ENCODE measurements around the gene STXBP6.

STXBP6 gene

DNA sequence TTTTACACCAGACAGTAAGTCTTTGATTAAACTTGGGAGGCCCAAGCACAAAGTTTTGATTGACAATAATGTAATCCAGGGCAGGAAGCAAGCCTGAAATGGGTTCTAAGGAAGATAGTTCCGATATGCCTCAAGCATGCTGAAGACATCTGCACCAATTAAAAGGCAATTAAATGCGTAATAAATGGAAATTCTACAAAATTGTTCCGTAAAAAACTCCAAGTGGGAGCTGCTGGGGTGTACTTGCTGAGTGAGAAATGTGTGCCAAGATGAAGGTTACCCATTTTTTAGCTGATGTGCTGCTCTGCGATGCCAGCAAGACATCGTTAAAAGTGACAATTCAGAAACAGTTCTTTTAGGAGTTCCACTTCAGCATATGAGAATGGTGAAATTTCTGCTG lies 269.7 kb downstream of the STXBP6 start:
- TF ChIP-seq, protein P1, sequence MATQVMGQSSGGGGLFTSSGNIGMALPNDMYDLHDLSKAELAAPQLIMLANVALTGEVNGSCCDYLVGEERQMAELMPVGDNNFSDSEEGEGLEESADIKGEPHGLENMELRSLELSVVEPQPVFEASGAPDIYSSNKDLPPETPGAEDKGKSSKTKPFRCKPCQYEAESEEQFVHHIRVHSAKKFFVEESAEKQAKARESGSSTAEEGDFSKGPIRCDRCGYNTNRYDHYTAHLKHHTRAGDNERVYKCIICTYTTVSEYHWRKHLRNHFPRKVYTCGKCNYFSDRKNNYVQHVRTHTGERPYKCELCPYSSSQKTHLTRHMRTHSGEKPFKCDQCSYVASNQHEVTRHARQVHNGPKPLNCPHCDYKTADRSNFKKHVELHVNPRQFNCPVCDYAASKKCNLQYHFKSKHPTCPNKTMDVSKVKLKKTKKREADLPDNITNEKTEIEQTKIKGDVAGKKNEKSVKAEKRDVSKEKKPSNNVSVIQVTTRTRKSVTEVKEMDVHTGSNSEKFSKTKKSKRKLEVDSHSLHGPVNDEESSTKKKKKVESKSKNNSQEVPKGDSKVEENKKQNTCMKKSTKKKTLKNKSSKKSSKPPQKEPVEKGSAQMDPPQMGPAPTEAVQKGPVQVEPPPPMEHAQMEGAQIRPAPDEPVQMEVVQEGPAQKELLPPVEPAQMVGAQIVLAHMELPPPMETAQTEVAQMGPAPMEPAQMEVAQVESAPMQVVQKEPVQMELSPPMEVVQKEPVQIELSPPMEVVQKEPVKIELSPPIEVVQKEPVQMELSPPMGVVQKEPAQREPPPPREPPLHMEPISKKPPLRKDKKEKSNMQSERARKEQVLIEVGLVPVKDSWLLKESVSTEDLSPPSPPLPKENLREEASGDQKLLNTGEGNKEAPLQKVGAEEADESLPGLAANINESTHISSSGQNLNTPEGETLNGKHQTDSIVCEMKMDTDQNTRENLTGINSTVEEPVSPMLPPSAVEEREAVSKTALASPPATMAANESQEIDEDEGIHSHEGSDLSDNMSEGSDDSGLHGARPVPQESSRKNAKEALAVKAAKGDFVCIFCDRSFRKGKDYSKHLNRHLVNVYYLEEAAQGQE (IDR thresholded peaks at IDR 0.05; ENCODE audit: low read depth) = no peak
- TF ChIP-seq TAF1 (IDR thresholded peaks at IDR 0.05; ENCODE audit: low read depth) (no peak), YY1 (IDR thresholded peaks at IDR 0.05; ENCODE audit: low read depth) (no peak), FOXM1 (IDR thresholded peaks at IDR 0.05; ENCODE audit: borderline replicate concordance, low read depth) (no peak), ZBTB7A (IDR thresholded peaks at IDR 0.05; ENCODE audit: low read depth) (no peak), TCF12 (IDR thresholded peaks at IDR 0.05; ENCODE audit: low read depth) (no peak), CEBPB (IDR thresholded peaks at IDR 0.05) (no peak), EP300 (IDR thresholded peaks at IDR 0.05; ENCODE audit: borderline replicate concordance) (no peak), EGR1 (IDR thresholded peaks at IDR 0.05) (no peak), TEAD4 (IDR thresholded peaks at IDR 0.05) (no peak), CREB1 (IDR thresholded peaks at IDR 0.05; ENCODE audit: low read depth) (no peak), RAD21 (IDR thresholded peaks at IDR 0.05; ENCODE audit: low read depth) (no peak)
- TF ChIP-seq, protein P2, sequence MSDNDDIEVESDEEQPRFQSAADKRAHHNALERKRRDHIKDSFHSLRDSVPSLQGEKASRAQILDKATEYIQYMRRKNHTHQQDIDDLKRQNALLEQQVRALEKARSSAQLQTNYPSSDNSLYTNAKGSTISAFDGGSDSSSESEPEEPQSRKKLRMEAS (IDR thresholded peaks at IDR 0.05) = no peak
- TF ChIP-seq, protein P3, sequence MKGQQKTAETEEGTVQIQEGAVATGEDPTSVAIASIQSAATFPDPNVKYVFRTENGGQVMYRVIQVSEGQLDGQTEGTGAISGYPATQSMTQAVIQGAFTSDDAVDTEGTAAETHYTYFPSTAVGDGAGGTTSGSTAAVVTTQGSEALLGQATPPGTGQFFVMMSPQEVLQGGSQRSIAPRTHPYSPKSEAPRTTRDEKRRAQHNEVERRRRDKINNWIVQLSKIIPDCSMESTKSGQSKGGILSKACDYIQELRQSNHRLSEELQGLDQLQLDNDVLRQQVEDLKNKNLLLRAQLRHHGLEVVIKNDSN (IDR thresholded peaks at IDR 0.05) = no peak

DNA sequence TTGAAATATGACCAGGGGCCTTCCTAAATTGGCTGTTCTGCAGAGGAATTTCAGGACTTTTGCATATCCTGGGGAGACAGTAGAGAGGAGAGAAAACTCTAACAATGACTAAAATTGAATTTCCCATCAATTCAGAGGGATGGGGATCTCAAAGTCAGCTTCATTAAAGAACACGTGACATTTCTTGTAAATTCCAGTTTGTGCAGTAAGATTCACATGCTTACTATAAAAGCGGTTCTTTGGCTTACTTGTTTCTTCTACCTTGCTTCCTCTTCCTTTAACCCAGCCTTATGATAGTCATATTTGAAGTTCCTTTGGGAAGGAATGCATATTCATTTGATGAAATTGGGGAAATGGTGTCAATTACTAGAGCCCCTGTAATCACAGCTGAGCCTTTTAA lies 272.3 kb downstream of the STXBP6 start:
- no peak for TF ChIP-seq EP300 (IDR thresholded peaks at IDR 0.05; ENCODE audit: borderline replicate concordance)
- TF ChIP-seq ZBTB7A (IDR thresholded peaks at IDR 0.05; ENCODE audit: low read depth) = no peak
- no peak for TF ChIP-seq TEAD4 (IDR thresholded peaks at IDR 0.05)
- no peak for TF ChIP-seq TAF1 (IDR thresholded peaks at IDR 0.05; ENCODE audit: low read depth)
- no peak for TF ChIP-seq CREB1 (IDR thresholded peaks at IDR 0.05; ENCODE audit: low read depth)
- TF ChIP-seq, protein P3 (IDR thresholded peaks at IDR 0.05) = no peak
- no peak for TF ChIP-seq CEBPB (IDR thresholded peaks at IDR 0.05)
- no peak for TF ChIP-seq FOXM1 (IDR thresholded peaks at IDR 0.05; ENCODE audit: borderline replicate concordance, low read depth)

DNA sequence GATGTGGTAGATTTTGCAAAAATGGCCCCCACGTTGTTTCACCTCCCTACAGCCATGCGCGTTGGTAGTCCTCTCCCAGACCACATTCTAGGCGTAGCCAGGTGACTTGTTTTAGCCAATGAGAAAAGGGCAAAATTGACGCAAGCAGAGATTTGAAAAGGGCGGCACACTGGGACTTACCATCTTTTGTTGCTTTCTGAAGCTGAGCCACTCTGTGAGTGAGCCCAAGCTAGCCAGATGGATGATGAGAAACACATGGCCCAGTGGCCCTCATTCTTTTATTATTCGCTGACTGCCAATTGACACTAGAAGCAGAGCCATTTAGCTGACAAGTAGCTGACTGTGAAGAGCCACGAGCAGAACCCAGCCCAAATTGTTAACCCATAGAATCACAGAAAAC lies 274.0 kb downstream of the STXBP6 start:
- TF ChIP-seq ZBTB7A (IDR thresholded peaks at IDR 0.05; ENCODE audit: low read depth) (no peak), EP300 (IDR thresholded peaks at IDR 0.05; ENCODE audit: borderline replicate concordance) (no peak), CREB1 (IDR thresholded peaks at IDR 0.05; ENCODE audit: low read depth) (no peak), TEAD4 (IDR thresholded peaks at IDR 0.05) (no peak), RAD21 (IDR thresholded peaks at IDR 0.05; ENCODE audit: low read depth) (no peak), TAF1 (IDR thresholded peaks at IDR 0.05; ENCODE audit: low read depth) (no peak)
- TF ChIP-seq, protein P1 (IDR thresholded peaks at IDR 0.05; ENCODE audit: low read depth) = no peak
- TF ChIP-seq, protein P3 (IDR thresholded peaks at IDR 0.05) = no peak

DNA sequence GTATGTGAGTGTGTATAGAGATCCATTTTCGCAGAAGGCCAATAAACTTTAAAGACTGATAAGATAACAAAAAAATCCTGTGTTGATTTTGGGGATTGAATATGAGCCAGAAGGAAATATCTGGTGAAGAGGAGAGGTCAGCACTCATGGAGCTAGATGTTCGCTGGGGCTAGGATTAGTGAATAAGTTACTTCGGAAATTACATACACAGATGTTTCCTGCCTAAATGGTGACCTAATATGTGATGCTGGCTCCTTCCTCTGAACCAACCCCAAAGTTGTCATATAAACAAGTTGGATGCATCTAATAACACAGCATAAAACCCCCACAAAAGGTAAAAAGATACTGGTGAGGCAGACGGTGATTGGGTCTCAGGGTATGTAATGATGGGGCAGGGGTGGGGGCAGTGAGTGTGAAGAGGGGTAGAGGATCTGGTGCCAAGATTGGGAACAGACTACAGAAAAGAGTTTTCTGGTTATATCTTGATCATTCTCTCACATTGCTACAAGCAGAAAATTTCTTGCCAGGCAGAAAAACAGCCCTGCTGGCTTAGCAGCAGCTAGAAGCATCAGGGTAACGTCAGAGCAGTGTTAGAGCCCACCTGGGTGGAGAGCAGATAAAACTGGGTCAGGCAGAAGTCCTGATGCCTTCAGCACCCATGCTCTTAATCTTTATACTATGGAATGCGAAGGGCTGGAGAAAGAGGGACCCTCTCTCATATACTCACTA lies 275.6 kb downstream of the STXBP6 start:
- TF ChIP-seq, protein P2 (IDR thresholded peaks at IDR 0.05) = no peak
- TF ChIP-seq CEBPB (IDR thresholded peaks at IDR 0.05) (no peak), ZBTB7A (IDR thresholded peaks at IDR 0.05; ENCODE audit: low read depth) (no peak), FOXM1 (IDR thresholded peaks at IDR 0.05; ENCODE audit: borderline replicate concordance, low read depth) (no peak), TAF1 (IDR thresholded peaks at IDR 0.05; ENCODE audit: low read depth) (no peak), EGR1 (IDR thresholded peaks at IDR 0.05) (no peak), YY1 (IDR thresholded peaks at IDR 0.05; ENCODE audit: low read depth) (no peak), TCF12 (IDR thresholded peaks at IDR 0.05; ENCODE audit: low read depth) (no peak), NFIC (IDR thresholded peaks at IDR 0.05) (no peak), CREB1 (IDR thresholded peaks at IDR 0.05; ENCODE audit: low read depth) (no peak)
- TF ChIP-seq, protein P3 (IDR thresholded peaks at IDR 0.05) = no peak

DNA sequence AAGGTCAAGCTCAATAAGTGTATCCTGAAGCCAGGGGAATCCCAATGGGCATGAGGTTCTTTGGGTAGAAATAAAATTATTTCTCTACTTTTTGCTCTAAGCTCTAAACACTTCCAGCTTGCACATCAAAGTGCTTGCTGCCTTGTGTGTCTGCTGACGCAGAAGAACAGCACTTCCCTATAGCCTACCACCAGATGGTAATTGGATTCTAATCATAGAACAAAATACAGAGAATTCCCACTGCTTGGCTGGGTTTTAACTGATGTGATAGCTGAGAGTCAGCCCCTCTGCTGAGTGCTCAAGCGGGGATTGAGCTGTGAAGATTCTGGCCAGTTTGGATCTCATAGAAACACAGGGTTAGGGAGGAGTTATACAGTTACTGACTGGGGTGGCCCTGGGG lies 283.5 kb downstream of the STXBP6 start:
- TF ChIP-seq NFIC (IDR thresholded peaks at IDR 0.05) = no peak
- TF ChIP-seq EGR1 (IDR thresholded peaks at IDR 0.05) = no peak
- TF ChIP-seq EP300 (IDR thresholded peaks at IDR 0.05; ENCODE audit: borderline replicate concordance) = no peak
- TF ChIP-seq CEBPB (IDR thresholded peaks at IDR 0.05) = no peak
- TF ChIP-seq RAD21 (IDR thresholded peaks at IDR 0.05; ENCODE audit: low read depth) = no peak
- TF ChIP-seq, protein P2 (IDR thresholded peaks at IDR 0.05) = no peak
- TF ChIP-seq TEAD4 (IDR thresholded peaks at IDR 0.05) = no peak
- TF ChIP-seq, protein P1 (IDR thresholded peaks at IDR 0.05; ENCODE audit: low read depth) = no peak
- no peak for TF ChIP-seq ZBTB7A (IDR thresholded peaks at IDR 0.05; ENCODE audit: low read depth)
- TF ChIP-seq TCF12 (IDR thresholded peaks at IDR 0.05; ENCODE audit: low read depth) = no peak
- TF ChIP-seq FOXM1 (IDR thresholded peaks at IDR 0.05; ENCODE audit: borderline replicate concordance, low read depth) = no peak
- TF ChIP-seq CREB1 (IDR thresholded peaks at IDR 0.05; ENCODE audit: low read depth) = no peak

Data from Ishikawa (cell line).